Measurements from ENCODE around the gene LRRC36. TPM values are rescaled to one million over a fixed set of nuclear protein-coding genes. Genes with fewer than 3 reads are reported as not detected.

LRRC36 gene
- polyA plus RNA-seq, 1 donor (not counting 4 experiments of a cell fraction or from before 2014, with no cell fraction given), result not detected

- H3K9ac ChIP-seq (ENCODE audit: control insufficient read depth, extremely low read depth, insufficient read depth, low read length), result no peak overlapping the region
- peaks cover 25% of the 10 kb centered on the region for H3K27me3 ChIP-seq (ENCODE audit: control insufficient read depth, extremely low read depth, insufficient read depth, low read length)
- no peaks in the 10 kb centered on the region for H3K9me1 ChIP-seq (ENCODE audit: control insufficient read depth, extremely low read depth, insufficient read depth, low read length)
- no peak overlapping the region for H3K27ac ChIP-seq (ENCODE audit: control insufficient read depth, insufficient read depth, low read length)
- H3K79me2 ChIP-seq (ENCODE audit: control insufficient read depth, insufficient read depth, low read length), result no peaks in the 10 kb centered on the region
- no peak for DNase-seq (ENCODE audit: low read depth, low spot score)
- no peak overlapping the region for H3K4me2 ChIP-seq (ENCODE audit: control insufficient read depth, extremely low read depth, insufficient read depth, low read depth, low read length)
- no peaks in the 10 kb centered on the region for H4K20me1 ChIP-seq (ENCODE audit: control insufficient read depth, extremely low read depth, insufficient read depth, low read length)
- H3K9me3 ChIP-seq (ENCODE audit: control insufficient read depth, low read depth, low read length), result no peaks in the 10 kb centered on the region
- H3K36me3 ChIP-seq (ENCODE audit: control insufficient read depth in 2 of 2, extremely low read depth in 1 of 2, insufficient read depth in 2 of 2, low read length in 2 of 2), result no peaks in the 10 kb centered on the region
- peaks cover 27% of the 10 kb centered on the region for H3K4me1 ChIP-seq (ENCODE audit: control insufficient read depth, extremely low read depth, insufficient read depth, low read length)
- no peak overlapping the region for H3K4me3 ChIP-seq (ENCODE audit: control insufficient read depth in 2 of 3, extremely low read depth in 1 of 3, insufficient read depth in 2 of 3, low read depth in 1 of 3, low read length in 3 of 3)
- no peak for FAIRE-seq
- dilution Hi-C loops (cut with MboI; ENCODE audit: extremely low pct_ligation_motif_present, low sequenced_read_pairs), result no loop called here
- no peak overlapping the region for H2AFZ ChIP-seq (ENCODE audit: control insufficient read depth, low read length)
- no peak for TF ChIP-seq CTCF (optimal IDR thresholded peaks at IDR 0.05 in 1 of 3, IDR thresholded peaks at IDR 0.05 in 1 of 3, conservative IDR thresholded peaks at IDR 0.05 in 1 of 3; ENCODE audit: extremely low read depth in 1 of 3, insufficient read depth in 2 of 3, low read length in 3 of 3)
- no peak for TF ChIP-seq EZH2 (IDR thresholded peaks at IDR 0.05; ENCODE audit: low read length)
These were observed 68.5 kb downstream of the LRRC36 start for GRCh38 chr16:67395105-67395457.

DNA sequence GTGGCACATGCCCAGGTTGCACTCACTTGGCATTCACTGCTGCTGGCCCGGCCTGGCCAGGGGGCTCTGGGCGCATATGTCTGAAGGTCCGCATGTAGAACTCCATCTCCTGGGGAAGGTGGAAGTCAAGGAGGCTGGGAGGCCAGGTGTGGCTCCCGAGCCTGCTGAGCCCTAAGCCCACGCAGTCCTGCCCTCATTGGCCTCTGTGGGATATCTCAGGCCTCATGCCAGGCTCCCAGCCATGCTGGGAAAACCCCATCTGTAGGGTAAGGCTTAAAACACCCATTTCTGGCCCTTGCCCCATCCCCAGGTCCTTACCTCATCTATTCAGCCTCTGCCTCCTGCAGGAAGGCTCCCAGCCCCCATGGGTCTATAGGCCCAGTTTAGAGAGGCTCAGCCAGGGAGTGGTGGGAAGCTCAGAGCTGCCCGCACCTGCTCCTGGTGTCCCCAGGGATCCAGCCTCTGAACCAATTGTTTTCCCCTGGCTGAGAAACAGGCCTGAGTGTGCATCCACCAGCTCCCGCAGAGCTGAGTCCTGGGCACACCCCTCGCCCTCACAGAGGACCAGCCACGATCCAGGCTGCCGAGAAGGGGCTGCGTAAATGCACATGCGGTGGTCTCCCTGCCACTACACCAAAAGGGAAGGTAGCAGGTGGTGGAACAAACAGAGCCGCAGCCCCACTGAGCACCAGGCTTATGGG is 69.0 kb downstream of the LRRC36 start:
- H3K79me2 ChIP-seq (ENCODE audit: control insufficient read depth, insufficient read depth, low read length), result no peaks in the 10 kb centered on the region
- TF ChIP-seq CTCF (optimal IDR thresholded peaks at IDR 0.05 in 1 of 3, IDR thresholded peaks at IDR 0.05 in 1 of 3, conservative IDR thresholded peaks at IDR 0.05 in 1 of 3; ENCODE audit: extremely low read depth in 1 of 3, insufficient read depth in 2 of 3, low read length in 3 of 3) (no peak), EZH2 (IDR thresholded peaks at IDR 0.05; ENCODE audit: low read length) (no peak)
- FAIRE-seq (no peak), DNase-seq (ENCODE audit: low read depth, low spot score) (no peak)
- no peaks in the 10 kb centered on the region for H4K20me1 ChIP-seq (ENCODE audit: control insufficient read depth, extremely low read depth, insufficient read depth, low read length)
- no peak overlapping the region for H3K4me3 ChIP-seq (ENCODE audit: control insufficient read depth in 2 of 3, extremely low read depth in 1 of 3, insufficient read depth in 2 of 3, low read depth in 1 of 3, low read length in 3 of 3)
- no peaks in the 10 kb centered on the region for H3K9me1 ChIP-seq (ENCODE audit: control insufficient read depth, extremely low read depth, insufficient read depth, low read length)
- H3K36me3 ChIP-seq (ENCODE audit: control insufficient read depth in 2 of 2, extremely low read depth in 1 of 2, insufficient read depth in 2 of 2, low read length in 2 of 2), result no peaks in the 10 kb centered on the region
- dilution Hi-C loops (cut with MboI; ENCODE audit: extremely low pct_ligation_motif_present, low sequenced_read_pairs), result no loop called here
- H3K27me3 ChIP-seq (ENCODE audit: control insufficient read depth, extremely low read depth, insufficient read depth, low read length), result peaks cover 25% of the 10 kb centered on the region
- peak overlapping the region; percentile 13 for H3K9ac ChIP-seq (ENCODE audit: control insufficient read depth, extremely low read depth, insufficient read depth, low read length)
- H3K4me1 ChIP-seq (ENCODE audit: control insufficient read depth, extremely low read depth, insufficient read depth, low read length), result peaks cover 27% of the 10 kb centered on the region
- H3K4me2 ChIP-seq (ENCODE audit: control insufficient read depth, extremely low read depth, insufficient read depth, low read depth, low read length), result peak overlapping the region; percentile 20
- H2AFZ ChIP-seq (ENCODE audit: control insufficient read depth, low read length), result no peak overlapping the region
- no peak overlapping the region for H3K27ac ChIP-seq (ENCODE audit: control insufficient read depth, insufficient read depth, low read length)
- H3K9me3 ChIP-seq (ENCODE audit: control insufficient read depth, low read depth, low read length), result no peaks in the 10 kb centered on the region

All from keratinocyte (primary cell).